BE2C (cell line): ENCODE data around the gene HDC. TPM values are rescaled to one million over a fixed set of nuclear protein-coding genes. Genes with fewer than 3 reads are reported as not detected.

Experiments used
- DNase-seq: peaks from one replicate; pipeline ENCODE4 v3.0.0-alpha.2; 2020
- H3K27me3 ChIP-seq: fragments of 250-450 bp; sonication (Bioruptor Pico); 2 replicates; pipeline ENCODE4 v1.5.1; 2020; ENCODE audit warnings: mild to moderate bottlenecking
- H3K36me3 ChIP-seq: fragments of 250-450 bp; sonication (Bioruptor Pico); 2 replicates; pipeline ENCODE4 v1.5.1; 2020; ENCODE audit warnings: mild to moderate bottlenecking
- H3K4me1 ChIP-seq: fragments of 250-450 bp; sonication (Bioruptor Pico); 2 replicates; pipeline ENCODE4 v1.5.1; 2020
- H3K4me3 ChIP-seq: 2 replicates; pipeline ENCODE4 v1.5.1; 2011; ENCODE audit warnings: low read depth, low read length
- H3K9me3 ChIP-seq: fragments of 250-450 bp; sonication (Bioruptor Pico); 2 replicates; pipeline ENCODE4 v1.5.1; 2020
- polyA plus RNA-seq: library from polyadenylated mRNA; unstranded; fragments of >200 nt; gene quantifications from one replicate; pipeline ENCODE4 v1.2.1, GENCODE V29; 2012; ENCODE audit warnings: low read depth, missing spikeins; ENCODE audit not compliant: insufficient read length, insufficient read depth
- TF ChIP-seq, protein P1 (sequence below): IDR thresholded peaks from 2 replicates; pipeline ENCODE4 v1.5.1; 2012; ENCODE audit warnings: mild to moderate bottlenecking, low read depth, low read length

The HDC gene, protein sequence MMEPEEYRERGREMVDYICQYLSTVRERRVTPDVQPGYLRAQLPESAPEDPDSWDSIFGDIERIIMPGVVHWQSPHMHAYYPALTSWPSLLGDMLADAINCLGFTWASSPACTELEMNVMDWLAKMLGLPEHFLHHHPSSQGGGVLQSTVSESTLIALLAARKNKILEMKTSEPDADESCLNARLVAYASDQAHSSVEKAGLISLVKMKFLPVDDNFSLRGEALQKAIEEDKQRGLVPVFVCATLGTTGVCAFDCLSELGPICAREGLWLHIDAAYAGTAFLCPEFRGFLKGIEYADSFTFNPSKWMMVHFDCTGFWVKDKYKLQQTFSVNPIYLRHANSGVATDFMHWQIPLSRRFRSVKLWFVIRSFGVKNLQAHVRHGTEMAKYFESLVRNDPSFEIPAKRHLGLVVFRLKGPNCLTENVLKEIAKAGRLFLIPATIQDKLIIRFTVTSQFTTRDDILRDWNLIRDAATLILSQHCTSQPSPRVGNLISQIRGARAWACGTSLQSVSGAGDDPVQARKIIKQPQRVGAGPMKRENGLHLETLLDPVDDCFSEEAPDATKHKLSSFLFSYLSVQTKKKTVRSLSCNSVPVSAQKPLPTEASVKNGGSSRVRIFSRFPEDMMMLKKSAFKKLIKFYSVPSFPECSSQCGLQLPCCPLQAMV
- polyA plus RNA-seq: not detected

GRCh38 chr15:50265620-50266019 lies at the start of gene HDC:
TSS of gene HDC (minus strand) at chr15:50265726. CDS start at chr15:50265623, 103 bp downstream.
- no peak for DNase-seq
- Histone ChIP-seq H3K9me3 (no peaks in the 10 kb centered on the region), H3K27me3 (no peaks in the 10 kb centered on the region; the same call in 1 of the 2 replicates), H3K4me1 (no peaks in the 10 kb centered on the region), H3K36me3 (no peaks in the 10 kb centered on the region), H3K4me3 (no peak within 1 kb of the TSS)
- TF ChIP-seq, protein P1, sequence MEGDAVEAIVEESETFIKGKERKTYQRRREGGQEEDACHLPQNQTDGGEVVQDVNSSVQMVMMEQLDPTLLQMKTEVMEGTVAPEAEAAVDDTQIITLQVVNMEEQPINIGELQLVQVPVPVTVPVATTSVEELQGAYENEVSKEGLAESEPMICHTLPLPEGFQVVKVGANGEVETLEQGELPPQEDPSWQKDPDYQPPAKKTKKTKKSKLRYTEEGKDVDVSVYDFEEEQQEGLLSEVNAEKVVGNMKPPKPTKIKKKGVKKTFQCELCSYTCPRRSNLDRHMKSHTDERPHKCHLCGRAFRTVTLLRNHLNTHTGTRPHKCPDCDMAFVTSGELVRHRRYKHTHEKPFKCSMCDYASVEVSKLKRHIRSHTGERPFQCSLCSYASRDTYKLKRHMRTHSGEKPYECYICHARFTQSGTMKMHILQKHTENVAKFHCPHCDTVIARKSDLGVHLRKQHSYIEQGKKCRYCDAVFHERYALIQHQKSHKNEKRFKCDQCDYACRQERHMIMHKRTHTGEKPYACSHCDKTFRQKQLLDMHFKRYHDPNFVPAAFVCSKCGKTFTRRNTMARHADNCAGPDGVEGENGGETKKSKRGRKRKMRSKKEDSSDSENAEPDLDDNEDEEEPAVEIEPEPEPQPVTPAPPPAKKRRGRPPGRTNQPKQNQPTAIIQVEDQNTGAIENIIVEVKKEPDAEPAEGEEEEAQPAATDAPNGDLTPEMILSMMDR: no peak

- Histone ChIP-seq H3K36me3 (no peaks in the 10 kb centered on the region), H3K27me3 (no peaks in the 10 kb centered on the region), H3K4me1 (no peaks in the 10 kb centered on the region), H3K9me3 (no peaks in the 10 kb centered on the region), H3K4me3 (no peak overlapping the region)
- DNase-seq: no peak
- TF ChIP-seq, protein P1: no peak
Measured at GRCh38 chr15:50312636-50313035, 47.1 kb upstream of the HDC start.

DNA sequence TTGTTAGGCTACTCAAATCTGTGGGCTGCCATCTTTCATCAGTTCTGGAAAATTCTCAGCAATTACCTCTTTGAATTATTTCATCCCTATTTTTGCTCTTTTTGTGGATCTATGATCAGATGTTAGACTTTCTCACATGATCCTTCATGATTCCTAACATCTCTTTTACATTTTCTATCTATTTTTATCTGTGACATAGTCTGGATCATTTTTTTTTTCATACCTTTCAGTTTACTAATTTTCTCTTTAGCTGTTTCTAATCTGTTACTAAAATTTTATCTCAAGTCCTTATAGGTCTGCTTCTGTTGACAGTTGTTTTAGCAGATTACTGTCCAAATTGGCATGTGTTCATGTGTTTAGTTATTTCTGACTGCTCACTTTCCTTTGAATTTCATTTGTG lies 42.3 kb upstream of the HDC start:
- TF ChIP-seq, protein P1: no peak
- no peak for DNase-seq
- no peaks in the 10 kb centered on the region for H3K27me3 ChIP-seq
- peaks cover 2% of the 10 kb centered on the region; the same call in 1 of the 2 replicates for H3K36me3 ChIP-seq
- no peaks in the 10 kb centered on the region for H3K4me1 ChIP-seq
- H3K4me3 ChIP-seq: no peak overlapping the region
- H3K9me3 ChIP-seq: no peaks in the 10 kb centered on the region

DNA sequence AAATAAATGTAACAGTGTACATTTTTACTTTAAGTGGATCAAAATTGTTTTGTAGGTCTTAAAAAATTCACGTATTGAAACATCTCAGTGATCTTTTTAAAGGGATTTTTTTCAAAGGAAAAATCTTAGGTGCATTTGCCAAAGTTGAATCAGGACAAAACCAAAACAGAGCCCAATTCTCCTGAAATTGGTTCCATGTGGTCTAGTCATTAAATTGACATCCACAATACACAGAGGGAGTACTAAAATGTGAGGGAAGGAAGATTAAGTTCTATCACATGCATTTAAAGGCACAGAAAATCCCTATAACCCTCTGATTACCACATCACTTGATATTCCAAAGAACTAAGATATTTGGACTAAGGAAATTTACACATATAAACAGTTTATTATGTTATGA lies 39.3 kb upstream of the HDC start:
- H3K4me3 ChIP-seq: no peak overlapping the region
- no peak for DNase-seq
- no peaks in the 10 kb centered on the region for H3K9me3 ChIP-seq
- peaks cover 15% of the 10 kb centered on the region for H3K36me3 ChIP-seq
- H3K27me3 ChIP-seq: no peaks in the 10 kb centered on the region
- TF ChIP-seq, protein P1: no peak
- no peaks in the 10 kb centered on the region for H3K4me1 ChIP-seq

- DNase-seq: no peak
- Histone ChIP-seq H3K4me1 (no peaks in the 10 kb centered on the region), H3K9me3 (no peaks in the 10 kb centered on the region), H3K36me3 (peaks cover 16% of the 10 kb centered on the region), H3K4me3 (no peak overlapping the region), H3K27me3 (no peaks in the 10 kb centered on the region)
- TF ChIP-seq, protein P1: no peak
Measured at GRCh38 chr15:50302581-50302980, 37.1 kb upstream of the HDC start.

- TF ChIP-seq, protein P1: no peak
- no peaks in the 10 kb centered on the region for H3K4me1 ChIP-seq
- no peaks in the 10 kb centered on the region for H3K9me3 ChIP-seq
- no peak overlapping the region for H3K4me3 ChIP-seq
- no peak for DNase-seq
- no peaks in the 10 kb centered on the region for H3K27me3 ChIP-seq
- peaks cover 16% of the 10 kb centered on the region for H3K36me3 ChIP-seq
Measured at GRCh38 chr15:50298340-50298739, 32.8 kb upstream of the HDC start.
